ENCODE measurements around the gene MORC1. TPM values are rescaled to one million over a fixed set of nuclear protein-coding genes. Genes with fewer than 3 reads are reported as not detected.

The MORC1 gene, protein sequence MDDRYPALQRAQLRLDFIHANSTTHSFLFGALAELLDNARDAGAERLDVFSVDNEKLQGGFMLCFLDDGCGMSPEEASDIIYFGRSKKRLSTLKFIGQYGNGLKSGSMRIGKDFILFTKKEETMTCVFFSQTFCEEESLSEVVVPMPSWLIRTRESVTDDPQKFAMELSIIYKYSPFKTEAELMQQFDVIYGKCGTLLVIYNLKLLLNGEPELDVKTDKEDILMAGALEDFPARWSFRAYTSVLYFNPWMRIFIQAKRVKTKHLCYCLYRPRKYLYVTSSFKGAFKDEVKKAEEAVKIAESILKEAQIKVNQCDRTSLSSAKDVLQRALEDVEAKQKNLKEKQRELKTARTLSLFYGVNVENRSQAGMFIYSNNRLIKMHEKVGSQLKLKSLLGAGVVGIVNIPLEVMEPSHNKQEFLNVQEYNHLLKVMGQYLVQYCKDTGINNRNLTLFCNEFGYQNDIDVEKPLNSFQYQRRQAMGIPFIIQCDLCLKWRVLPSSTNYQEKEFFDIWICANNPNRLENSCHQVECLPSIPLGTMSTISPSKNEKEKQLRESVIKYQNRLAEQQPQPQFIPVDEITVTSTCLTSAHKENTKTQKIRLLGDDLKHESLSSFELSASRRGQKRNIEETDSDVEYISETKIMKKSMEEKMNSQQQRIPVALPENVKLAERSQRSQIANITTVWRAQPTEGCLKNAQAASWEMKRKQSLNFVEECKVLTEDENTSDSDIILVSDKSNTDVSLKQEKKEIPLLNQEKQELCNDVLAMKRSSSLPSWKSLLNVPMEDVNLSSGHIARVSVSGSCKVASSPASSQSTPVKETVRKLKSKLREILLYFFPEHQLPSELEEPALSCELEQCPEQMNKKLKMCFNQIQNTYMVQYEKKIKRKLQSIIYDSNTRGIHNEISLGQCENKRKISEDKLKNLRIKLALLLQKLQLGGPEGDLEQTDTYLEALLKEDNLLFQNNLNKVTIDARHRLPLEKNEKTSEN
- total RNA-seq = not detected in 2 replicates

DNA sequence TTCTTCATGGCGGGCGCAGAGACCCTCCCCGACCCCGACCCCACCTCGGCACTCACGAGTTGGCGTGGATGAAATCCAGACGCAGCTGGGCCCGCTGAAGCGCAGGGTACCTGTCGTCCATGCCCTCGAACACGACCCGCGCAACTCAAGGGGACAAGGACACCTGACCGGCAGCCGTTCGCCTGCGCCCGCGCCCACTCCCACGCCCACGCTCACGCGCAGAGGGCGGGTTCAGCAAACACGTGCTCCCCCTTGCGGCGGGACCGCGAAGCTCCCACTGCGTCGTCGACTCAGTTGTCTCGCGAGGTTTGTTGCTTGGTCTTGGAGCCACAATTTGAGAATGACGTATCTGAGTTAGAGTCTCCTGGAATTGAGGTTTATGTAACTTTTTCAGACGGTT lies at the start of gene MORC1:
Gene MORC1, minus strand, starts transcription at position 196 of the 400 bp plus-strand sequence. Its CDS starts 75 bp downstream, at position 121.

DNA sequence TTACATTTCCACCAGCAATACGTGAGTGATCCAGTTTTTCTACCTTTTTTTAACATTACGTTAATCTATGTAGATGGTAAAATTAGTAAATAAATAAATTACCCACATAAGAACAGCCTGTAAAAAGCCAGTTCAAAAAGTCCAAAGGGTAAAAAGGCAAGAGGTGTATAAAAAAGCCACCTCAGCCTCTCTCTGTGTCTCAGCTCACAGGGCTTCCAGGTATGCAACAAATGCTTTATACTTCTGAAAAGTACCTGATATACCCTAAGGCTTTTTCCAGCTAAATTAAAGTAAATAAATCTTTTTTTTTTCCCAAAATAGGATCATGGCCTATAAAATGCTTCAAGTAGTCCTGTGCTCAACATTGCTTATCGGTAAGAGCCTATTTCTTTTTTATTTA lies 18.6 kb upstream of the MORC1 start, which contains the start of gene C3orf85:
Gene C3orf85, plus strand, starts transcription at position 197 of the 400 bp plus-strand sequence. Its CDS starts 129 bp downstream, at position 326.

DNA sequence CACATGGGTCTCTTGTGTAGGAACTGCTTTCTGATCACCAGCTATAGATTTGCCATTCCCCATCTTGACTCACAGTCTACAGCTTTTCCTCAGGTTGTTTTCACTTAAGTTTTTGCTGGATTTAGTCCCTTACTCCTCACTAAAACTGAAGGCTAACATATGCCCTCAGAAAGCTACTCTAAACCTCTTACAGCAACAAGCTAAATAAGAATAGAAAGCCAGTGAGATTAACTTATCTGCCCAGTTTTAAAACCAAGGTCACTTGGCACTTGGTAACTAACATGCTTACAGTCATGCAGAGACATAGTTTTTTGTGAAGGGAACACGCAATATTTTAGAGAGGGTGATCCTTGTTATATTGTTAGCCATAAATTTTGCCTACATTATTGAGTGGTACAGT lies 164.2 kb downstream of the MORC1 start, which contains the start of gene GUCA1C:
Gene GUCA1C, minus strand, starts transcription at position 180 of the 400 bp plus-strand sequence. Its CDS starts 117 bp downstream, at position 63.

Small RNA genes within 50 kb of the gene (small RNA-seq; reads per million reads assigned to genes)
- gene RF00012 = not detected

Other genes starting within 250 kb of the MORC1 start
- gene GUCA1C, start 164.3 kb downstream of the MORC1 start, total RNA-seq = not detected in 2 replicates
- not detected in 2 replicates for gene C3orf85, start 18.6 kb upstream of the MORC1 start, total RNA-seq
- not detected in 2 replicates for gene DPPA2, start 198.4 kb upstream of the MORC1 start, total RNA-seq
- gene DPPA4, start 219.4 kb upstream of the MORC1 start, total RNA-seq = not detected in 2 replicates

All from vein endothelial cell (primary cell).